SK-N-SH treated with all-trans-retinoic acid at 6 μM for 48 hours (cell line): ENCODE data around the gene INPP4B.

Source experiments
- TCF4 ChIP-seq: fragments of 250-450 bp; sonication (Bioruptor Pico); IDR thresholded peaks from 2 replicates; pipeline ENCODE4 v1.8.0; 2021; ENCODE audit warnings: mild to moderate bottlenecking, moderate library complexity, borderline replicate concordance

Gene INPP4B

GRCh38 chr4:141977433-141977832 is 868.7 kb downstream of the INPP4B start (continued):
- no peak for TF ChIP-seq TCF4 (CRISPR knock-in tag)
